GM12878 (cell line): ENCODE measurements around the gene EDN3. TPM values are rescaled to one million over a fixed set of nuclear protein-coding genes. Genes with fewer than 3 reads are reported as not detected.

ENCODE experiments used
- ATAC-seq: fragments of 200-7000 bp; cut with Tn5 transposase; 3 replicates; pipeline ENCODE4 v1.9.1; 2020; ENCODE audit warnings: mild to moderate bottlenecking, moderate library complexity
- BruUV-seq: library from RNA; stranded (reverse); fragments of 400-500 nt; replicated peaks from 2 replicates; lab custom pipeline; 2021; lab: Mats Ljungman, UMichigan
- CTCF ChIA-PET: fragments of 300-600 bp; sonication (Branson Sonifier 250); formaldehyde crosslinking; extraction: SDS; loops from one replicate; lab custom pipeline; 2021; ENCODE audit warnings: inconsistent platforms; lab: Yijun Ruan, JAX
- POLR2A ChIA-PET: fragments of 350-600 bp; formaldehyde crosslinking; extraction: SDS; loops from one replicate; lab custom pipeline; 2021; ENCODE audit warnings: inconsistent platforms; lab: Charles Lee
- RAD21 ChIA-PET: fragments of 300-600 bp; sonication (Branson Sonifier 250); formaldehyde crosslinking; loops from one replicate; lab custom pipeline; 2023; ENCODE audit warnings: antibody characterized with exemption; ENCODE audit not compliant: unreplicated experiment; lab: Charles Lee
- SMC1A ChIA-PET: fragments of 300-600 bp; sonication (Branson Sonifier 250); formaldehyde crosslinking; loops from one replicate; lab custom pipeline; 2023; ENCODE audit not compliant: unreplicated experiment, uncharacterized antibody; lab: Charles Lee
- DNase-seq: peaks from one replicate; pipeline ENCODE4 v3.0.0-alpha.2; 2011; ENCODE audit warnings: low read depth, low spot score
- FAIRE-seq: peaks from 3 replicates; lab custom pipeline; 2011; peaks lifted over from hg19 to GRCh38; lab: Jason Lieb, UNC
- H2AFZ ChIP-seq: 2 replicates; pipeline ENCODE4 v1.6.0; 2011; ENCODE audit warnings: low read depth, low read length, control low read depth; ENCODE audit not compliant: control insufficient read depth
- H3K27ac ChIP-seq: 2 replicates; pipeline ENCODE4 v1.5.1; 2011; ENCODE audit warnings: control low read depth; ENCODE audit not compliant: control insufficient read depth, insufficient read depth
- H3K27me3 ChIP-seq, 2 experiments: replicated peaks in 1 of 2; 2 replicates each; pipeline versions ENCODE4 v1.6.0 to v1.6.1; 2011; ENCODE audit warnings: low read length in 1 of 2; ENCODE audit not compliant: control insufficient read depth in 2 of 2, insufficient read depth in 2 of 2
- H3K36me3 ChIP-seq, 2 experiments: 2 replicates each; pipeline ENCODE4 v1.5.1; 2011; ENCODE audit warnings: low read length in 1 of 2; ENCODE audit not compliant: control insufficient read depth in 2 of 2, insufficient read depth in 2 of 2
- H3K4me1 ChIP-seq: 2 replicates; pipeline ENCODE4 v1.6.1; 2011; ENCODE audit warnings: mild to moderate bottlenecking, low read length, moderate library complexity, mixed read lengths; ENCODE audit not compliant: control insufficient read depth, insufficient read depth
- H3K4me2 ChIP-seq: 2 replicates; pipeline ENCODE4 v1.6.0; 2011; ENCODE audit warnings: control low read depth; ENCODE audit not compliant: control insufficient read depth, insufficient read depth
- H3K4me3 ChIP-seq: fragments of 200-600 bp; sonication (generic); 2 replicates; pipeline ENCODE4 v1.5.1; 2016
- H3K79me2 ChIP-seq: 2 replicates; pipeline ENCODE4 v1.6.0; 2011; ENCODE audit warnings: low read length; ENCODE audit not compliant: control insufficient read depth, insufficient read depth
- H3K9ac ChIP-seq: 2 replicates; pipeline ENCODE4 v1.8.0; 2011; ENCODE audit warnings: low read length, control low read depth, mixed read lengths; ENCODE audit not compliant: control insufficient read depth, insufficient read depth
- H3K9me3 ChIP-seq: replicated peaks from 3 replicates; pipeline ENCODE4 v1.5.1; 2011; ENCODE audit warnings: mild to moderate bottlenecking, low read length; ENCODE audit not compliant: control insufficient read depth, insufficient read depth
- H4K20me1 ChIP-seq: 2 replicates; pipeline ENCODE4 v1.6.0; 2011; ENCODE audit not compliant: control insufficient read depth, insufficient read depth
- NBN ChIP-seq: fragments of 450-650 bp; IDR thresholded peaks from 2 replicates; pipeline ENCODE4 v1.6.1; 2016
- NR2C2 ChIP-seq: IDR thresholded peaks from 2 replicates; pipeline ENCODE4 v1.6.1; 2011; ENCODE audit warnings: borderline replicate concordance, low read depth; ENCODE audit not compliant: control insufficient read depth, insufficient read length
- RFX5 ChIP-seq: IDR thresholded peaks from 2 replicates; pipeline ENCODE4 v1.6.1; 2011; ENCODE audit warnings: low read depth, low read length, improper control_type of control experiment
- SRF ChIP-seq, 2 experiments: IDR thresholded peaks; 2 replicates each; pipeline ENCODE4 v1.6.1; 2011; ENCODE audit warnings: low read depth in 2 of 2, low read length in 2 of 2, mild to moderate bottlenecking in 1 of 2, moderate library complexity in 1 of 2
- TCF3 ChIP-seq: IDR thresholded peaks from 2 replicates; pipeline ENCODE4 v1.6.1; 2012; ENCODE audit warnings: low read depth, mild to moderate bottlenecking, low read length, borderline replicate concordance; ENCODE audit not compliant: insufficient read depth
- TCF7 ChIP-seq: IDR thresholded peaks from 2 replicates; pipeline ENCODE4 v1.6.1; 2014; ENCODE audit warnings: antibody characterized with exemption, borderline replicate concordance
- ZNF274 ChIP-seq: IDR thresholded peaks from one replicate; pipeline ENCODE4 v1.8.0; 2011; ENCODE audit not compliant: insufficient read length, insufficient read depth
- WGBS: methylation state at CpG from one replicate; pipeline ENCODE4 v1.1.6; 2016; ENCODE audit warnings: low lambda C conversion rate; ENCODE audit not compliant: insufficient replicate concordance, insufficient coverage; ENCODE audit errors: missing lambda C conversion rate; 5-methylcytosine and 5-hydroxymethylcytosine counted together
- in situ Hi-C: fragments of 300-500 bp; cut with MboI; formaldehyde crosslinking; loops from 9 replicates; pipeline ENCODE4 v1.14.3; 2018; ENCODE audit warnings: mixed read lengths
- intact Hi-C: fragments of 100-400 bp; cut with micrococcal nuclease; formaldehyde crosslinking; loops from one replicate; pipeline ENCODE4 v1.14.2; 2022; ENCODE audit not compliant: unreplicated experiment
- polyA plus RNA-seq, 11 experiments: library from polyadenylated mRNA; depleted of rRNA in 4 of 11; unstranded in 6 of 11; stranded (reverse) in 5 of 11; fragments of >200 nt; fragmentation: Nextera tagmentation in 4 of 11; fragmentation: Illumina TruSeq in 1 of 11; extraction: Ambion mirVana in 4 of 11; extraction: Trizol in 1 of 11; gene quantifications; 1 replicate in 1 of 11; 2 replicates in 10 of 11; pipeline versions ENCODE4 v1.2.1 to v1.2.3, GENCODE V29; 2011 to 2016; ENCODE audit warnings: inconsistent platforms in 2 of 11, missing spikeins in 2 of 11, low read depth in 1 of 11
- total RNA-seq, 4 experiments: library from RNA; depleted of rRNA in 3 of 4; stranded (reverse); fragments of >200 nt in 3 of 4; fragmentation: Illumina TruSeq in 1 of 4; extraction: Trizol in 1 of 4; gene quantifications; 2 replicates each; pipeline versions ENCODE4 v1.2.1 to v1.2.3, GENCODE V29; 2013 to 2021
- TF ChIP-seq, protein P1 (sequence below): fragments of 450-650 bp; IDR thresholded peaks from 2 replicates; pipeline ENCODE4 v1.6.1; 2017; ENCODE audit warnings: low read depth, mild to moderate bottlenecking, moderate library complexity

Gene EDN3
- total and polyA plus RNA-seq, 10 of the 15 experiments (the other 5 are each of a cell fraction or from before 2014, with no cell fraction given) = not detected

DNA sequence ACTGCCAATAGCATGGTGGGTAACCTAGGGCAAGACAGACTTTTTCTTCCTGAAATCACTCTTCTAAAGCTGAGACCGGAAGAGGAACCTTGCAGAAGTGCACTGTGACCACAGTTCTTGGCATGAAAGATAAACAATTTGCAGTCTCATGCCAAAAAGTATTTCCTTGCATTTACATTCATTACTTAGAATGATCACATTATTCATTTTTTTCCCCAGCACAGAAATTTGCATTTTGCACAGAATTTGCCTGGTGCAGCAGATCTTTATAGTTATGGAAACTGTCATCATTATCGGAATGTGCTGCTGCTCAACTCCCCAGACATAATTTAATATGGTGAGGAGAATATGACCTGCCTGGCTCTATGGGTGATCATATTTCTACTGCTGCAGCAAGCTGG is 42.2 kb upstream of the EDN3 start:
- Histone ChIP-seq H3K27ac (no peak overlapping the region), H3K9ac (no peak overlapping the region), H2AFZ (no peak overlapping the region), H3K4me3 (no peak overlapping the region), H3K9me3 (no peaks in the 10 kb centered on the region), H4K20me1 (no peaks in the 10 kb centered on the region), H3K4me1 (no peaks in the 10 kb centered on the region), H3K27me3 (no peaks in the 10 kb centered on the region; a peak in 1 of 4 replicates), H3K36me3 (no peaks in the 10 kb centered on the region), H3K4me2 (no peak overlapping the region), H3K79me2 (no peaks in the 10 kb centered on the region)
- ChIA-PET CTCF (no interaction called here), SMC1A (no interaction called here), RAD21 (no interaction called here), POLR2A (no interaction called here)
- TF ChIP-seq SRF (IDR thresholded peaks at IDR 0.05; ENCODE audit: low read depth in 2 of 2, low read length in 2 of 2) (no peak), RFX5 (no peak), ZNF274 (no peak), NBN (no peak), TCF3 (no peak), TCF7 (no peak), NR2C2 (no peak)
- TF ChIP-seq, protein P1, sequence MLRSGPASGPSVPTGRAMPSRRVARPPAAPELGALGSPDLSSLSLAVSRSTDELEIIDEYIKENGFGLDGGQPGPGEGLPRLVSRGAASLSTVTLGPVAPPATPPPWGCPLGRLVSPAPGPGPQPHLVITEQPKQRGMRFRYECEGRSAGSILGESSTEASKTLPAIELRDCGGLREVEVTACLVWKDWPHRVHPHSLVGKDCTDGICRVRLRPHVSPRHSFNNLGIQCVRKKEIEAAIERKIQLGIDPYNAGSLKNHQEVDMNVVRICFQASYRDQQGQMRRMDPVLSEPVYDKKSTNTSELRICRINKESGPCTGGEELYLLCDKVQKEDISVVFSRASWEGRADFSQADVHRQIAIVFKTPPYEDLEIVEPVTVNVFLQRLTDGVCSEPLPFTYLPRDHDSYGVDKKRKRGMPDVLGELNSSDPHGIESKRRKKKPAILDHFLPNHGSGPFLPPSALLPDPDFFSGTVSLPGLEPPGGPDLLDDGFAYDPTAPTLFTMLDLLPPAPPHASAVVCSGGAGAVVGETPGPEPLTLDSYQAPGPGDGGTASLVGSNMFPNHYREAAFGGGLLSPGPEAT = no peak
- no TSS peak for BruUV-seq
- DNase-seq (no peak), ATAC-seq (no peak), FAIRE-seq (no peak)
- 0% methylated on average over 2 of the region's 2 CpGs for WGBS
- in situ Hi-C loops (no loop called here), intact Hi-C loops (no loop called here)
